Sigmoid colon (tissue), 4 donors: ENCODE results near the gene PKHD1.

Experiments used
- EP300 ChIP-seq, 4 donors: sonication (generic); formaldehyde crosslinking; IDR thresholded peaks; one replicate each; pipeline ENCODE4 v1.6.1; 2017; ENCODE audit warnings: antibody characterized with exemption in 4 of 4
- POLR2A ChIP-seq, 2 donors: fragments of 450-650 bp; IDR thresholded peaks; one replicate each; pipeline ENCODE4 v1.6.1; 2016; ENCODE audit warnings: antibody characterized with exemption in 2 of 2, mild to moderate bottlenecking in 2 of 2, moderate library complexity in 2 of 2
- TF ChIP-seq, protein P1 (sequence below), 4 experiments: fragments of 450-650 bp in 3 of 4; fragments of 200-600 bp in 1 of 4; IDR thresholded peaks; one replicate each; pipeline ENCODE4 v1.5.1; 2016 to 2019; ENCODE audit warnings: antibody characterized with exemption in 4 of 4, mild to moderate bottlenecking in 3 of 4, moderate library complexity in 2 of 4

DNA sequence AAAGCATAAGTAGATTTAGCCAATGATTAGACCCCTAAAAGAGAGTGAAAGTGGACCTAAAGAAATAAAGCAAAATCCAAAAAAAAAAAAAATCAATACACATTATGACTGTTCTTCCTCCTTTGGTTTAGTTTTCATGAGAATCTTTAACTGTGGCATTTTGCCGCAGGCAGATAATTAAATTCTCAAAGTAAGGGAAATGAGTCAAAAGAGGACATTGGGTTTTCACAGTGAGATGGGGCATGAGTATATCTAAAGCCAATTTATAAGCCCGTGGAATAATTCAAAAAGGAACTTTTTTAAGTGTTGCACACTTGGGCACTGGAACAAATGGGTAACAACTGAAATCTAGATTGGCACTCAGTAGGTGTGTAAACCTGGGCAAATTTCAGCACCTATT, 230.3 kb downstream of the PKHD1 start:
- TF ChIP-seq, protein P1, sequence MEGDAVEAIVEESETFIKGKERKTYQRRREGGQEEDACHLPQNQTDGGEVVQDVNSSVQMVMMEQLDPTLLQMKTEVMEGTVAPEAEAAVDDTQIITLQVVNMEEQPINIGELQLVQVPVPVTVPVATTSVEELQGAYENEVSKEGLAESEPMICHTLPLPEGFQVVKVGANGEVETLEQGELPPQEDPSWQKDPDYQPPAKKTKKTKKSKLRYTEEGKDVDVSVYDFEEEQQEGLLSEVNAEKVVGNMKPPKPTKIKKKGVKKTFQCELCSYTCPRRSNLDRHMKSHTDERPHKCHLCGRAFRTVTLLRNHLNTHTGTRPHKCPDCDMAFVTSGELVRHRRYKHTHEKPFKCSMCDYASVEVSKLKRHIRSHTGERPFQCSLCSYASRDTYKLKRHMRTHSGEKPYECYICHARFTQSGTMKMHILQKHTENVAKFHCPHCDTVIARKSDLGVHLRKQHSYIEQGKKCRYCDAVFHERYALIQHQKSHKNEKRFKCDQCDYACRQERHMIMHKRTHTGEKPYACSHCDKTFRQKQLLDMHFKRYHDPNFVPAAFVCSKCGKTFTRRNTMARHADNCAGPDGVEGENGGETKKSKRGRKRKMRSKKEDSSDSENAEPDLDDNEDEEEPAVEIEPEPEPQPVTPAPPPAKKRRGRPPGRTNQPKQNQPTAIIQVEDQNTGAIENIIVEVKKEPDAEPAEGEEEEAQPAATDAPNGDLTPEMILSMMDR (IDR thresholded peaks at IDR 0.05): no peak
- TF ChIP-seq POLR2A (IDR thresholded peaks at IDR 0.05): no peak
- TF ChIP-seq EP300 (IDR thresholded peaks at IDR 0.05): no peak
